PC-3 (cell line): ENCODE measurements around the gene HIVEP3.

ENCODE experiments used
- EZH2 ChIP-seq: fragments of 300-600 bp; sonication (generic); IDR thresholded peaks from one replicate; pipeline ENCODE4 v1.6.1; 2017; ENCODE audit warnings: antibody characterized with exemption, mild to moderate bottlenecking, low read length; ENCODE audit not compliant: unreplicated experiment
- TF ChIP-seq, protein P1 (sequence below): fragments of 300-600 bp; sonication (generic); conservative IDR thresholded peaks from 2 replicates; pipeline ENCODE4 v1.5.1; 2017; ENCODE audit warnings: antibody characterized with exemption, low read depth, mild to moderate bottlenecking, low read length

DNA sequence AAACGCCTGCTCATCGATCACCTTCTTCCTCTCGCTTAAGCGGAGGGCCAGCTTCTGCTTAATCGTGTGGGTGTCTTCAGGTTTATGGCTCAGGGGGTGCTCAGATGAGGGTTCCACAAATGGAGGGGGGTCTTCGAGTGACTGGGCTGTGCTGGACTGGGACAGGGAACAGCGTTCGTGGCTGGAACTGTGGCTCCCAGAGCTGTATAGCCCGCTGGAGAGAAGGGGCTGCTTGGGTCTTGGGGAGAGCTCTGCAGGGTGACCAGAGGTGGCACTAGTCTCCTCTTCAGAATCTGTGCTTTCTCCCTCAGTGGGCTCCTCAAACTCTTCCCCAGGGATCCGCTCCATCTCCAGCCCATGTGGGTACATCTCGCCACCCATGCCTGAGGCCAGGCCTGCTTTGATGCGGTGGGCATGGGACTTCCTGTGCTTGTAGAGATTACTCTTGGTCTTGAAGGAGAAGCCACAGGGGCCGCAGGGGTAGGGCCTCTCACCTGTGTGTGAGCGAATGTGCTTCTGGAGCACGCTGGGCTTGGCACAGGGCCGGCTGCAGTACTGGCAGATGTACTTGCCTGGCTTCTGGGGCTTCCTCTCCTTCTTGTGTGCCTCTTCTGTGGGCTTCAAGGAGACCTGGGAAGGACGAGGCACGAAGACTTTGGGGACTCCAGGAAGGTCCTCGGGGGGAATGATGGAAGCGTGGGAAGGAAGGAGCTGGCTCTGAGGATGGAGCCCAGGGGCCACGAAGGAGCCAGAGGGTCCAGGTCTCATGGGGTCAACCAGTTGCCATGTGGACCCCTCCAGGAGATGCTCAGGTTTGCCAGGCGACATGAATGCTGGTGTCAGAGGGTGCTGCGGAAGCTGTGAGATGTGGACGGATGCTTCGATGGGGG lies 334.8 kb downstream of the HIVEP3 start:
- TF ChIP-seq, protein P1, sequence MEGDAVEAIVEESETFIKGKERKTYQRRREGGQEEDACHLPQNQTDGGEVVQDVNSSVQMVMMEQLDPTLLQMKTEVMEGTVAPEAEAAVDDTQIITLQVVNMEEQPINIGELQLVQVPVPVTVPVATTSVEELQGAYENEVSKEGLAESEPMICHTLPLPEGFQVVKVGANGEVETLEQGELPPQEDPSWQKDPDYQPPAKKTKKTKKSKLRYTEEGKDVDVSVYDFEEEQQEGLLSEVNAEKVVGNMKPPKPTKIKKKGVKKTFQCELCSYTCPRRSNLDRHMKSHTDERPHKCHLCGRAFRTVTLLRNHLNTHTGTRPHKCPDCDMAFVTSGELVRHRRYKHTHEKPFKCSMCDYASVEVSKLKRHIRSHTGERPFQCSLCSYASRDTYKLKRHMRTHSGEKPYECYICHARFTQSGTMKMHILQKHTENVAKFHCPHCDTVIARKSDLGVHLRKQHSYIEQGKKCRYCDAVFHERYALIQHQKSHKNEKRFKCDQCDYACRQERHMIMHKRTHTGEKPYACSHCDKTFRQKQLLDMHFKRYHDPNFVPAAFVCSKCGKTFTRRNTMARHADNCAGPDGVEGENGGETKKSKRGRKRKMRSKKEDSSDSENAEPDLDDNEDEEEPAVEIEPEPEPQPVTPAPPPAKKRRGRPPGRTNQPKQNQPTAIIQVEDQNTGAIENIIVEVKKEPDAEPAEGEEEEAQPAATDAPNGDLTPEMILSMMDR = 0 out of 2 replicates have a peak, but pooled peaks have one; percentile 16
- TF ChIP-seq EZH2 = no peak
